NCI-H187 (cell line): ENCODE measurements around the gene NELL2.

Source experiments
- DNase-seq, 2 experiments: peaks; one replicate each; lab custom pipeline; 2025; lab: John Stamatoyannopoulos, UW

The NELL2 gene

DNA sequence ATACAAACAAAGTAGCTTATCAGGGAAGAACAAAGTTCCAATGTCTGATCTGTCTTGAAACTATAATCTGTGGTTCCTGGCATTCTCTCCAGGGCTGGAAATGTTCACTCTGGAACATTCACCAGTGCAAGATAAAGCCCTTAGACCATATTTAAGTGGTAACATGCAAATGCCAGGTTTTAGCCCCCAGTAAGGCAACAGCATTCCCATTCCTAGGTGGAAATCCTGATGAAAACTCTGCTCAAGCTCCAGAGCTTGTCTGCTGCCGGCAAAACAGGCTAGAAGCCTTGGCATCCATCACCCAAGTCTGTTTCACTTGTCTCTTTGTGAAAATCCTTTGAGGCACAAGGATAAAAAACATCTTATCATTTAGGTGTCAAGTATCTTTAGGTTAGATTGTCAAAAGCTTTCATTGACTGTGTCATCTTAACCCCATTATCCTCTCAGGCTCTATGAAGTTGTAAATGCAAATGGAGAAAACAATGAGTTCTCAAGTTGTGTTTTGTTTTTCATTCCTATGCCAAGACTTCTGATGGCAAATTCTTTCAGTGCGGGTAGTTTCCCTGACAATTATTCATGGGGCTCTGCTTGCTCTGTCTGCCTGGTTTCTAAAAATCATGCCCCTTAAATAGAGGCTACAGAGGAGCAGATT lies 344.7 kb downstream of the NELL2 start:
- no peak for DNase-seq

DNA sequence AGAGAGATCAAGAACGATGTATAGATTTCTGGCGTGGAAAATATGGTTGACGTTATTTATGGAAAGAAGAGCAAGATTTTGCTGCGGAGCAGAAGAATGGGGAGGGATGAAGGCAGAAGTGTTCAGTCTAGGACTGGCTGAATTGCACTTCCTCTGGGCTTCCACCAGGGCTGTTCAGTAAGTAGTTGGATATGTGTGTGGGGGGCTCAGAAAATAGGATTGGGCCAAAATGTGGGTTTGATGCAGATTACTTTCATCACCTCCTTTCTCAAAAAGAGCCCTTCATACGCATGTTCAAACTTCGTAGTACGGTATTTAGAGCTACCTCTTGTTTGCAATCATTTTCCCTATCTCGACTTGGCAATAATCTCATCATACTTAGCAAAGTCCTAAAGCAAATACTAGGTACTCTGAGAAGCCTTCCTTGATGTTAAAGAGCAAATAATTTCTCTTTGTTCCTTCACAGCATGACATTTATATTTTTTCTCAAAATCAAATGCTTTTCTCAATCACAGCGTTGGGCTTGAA lies 349.4 kb downstream of the NELL2 start:
- DNase-seq = no peak

DNA sequence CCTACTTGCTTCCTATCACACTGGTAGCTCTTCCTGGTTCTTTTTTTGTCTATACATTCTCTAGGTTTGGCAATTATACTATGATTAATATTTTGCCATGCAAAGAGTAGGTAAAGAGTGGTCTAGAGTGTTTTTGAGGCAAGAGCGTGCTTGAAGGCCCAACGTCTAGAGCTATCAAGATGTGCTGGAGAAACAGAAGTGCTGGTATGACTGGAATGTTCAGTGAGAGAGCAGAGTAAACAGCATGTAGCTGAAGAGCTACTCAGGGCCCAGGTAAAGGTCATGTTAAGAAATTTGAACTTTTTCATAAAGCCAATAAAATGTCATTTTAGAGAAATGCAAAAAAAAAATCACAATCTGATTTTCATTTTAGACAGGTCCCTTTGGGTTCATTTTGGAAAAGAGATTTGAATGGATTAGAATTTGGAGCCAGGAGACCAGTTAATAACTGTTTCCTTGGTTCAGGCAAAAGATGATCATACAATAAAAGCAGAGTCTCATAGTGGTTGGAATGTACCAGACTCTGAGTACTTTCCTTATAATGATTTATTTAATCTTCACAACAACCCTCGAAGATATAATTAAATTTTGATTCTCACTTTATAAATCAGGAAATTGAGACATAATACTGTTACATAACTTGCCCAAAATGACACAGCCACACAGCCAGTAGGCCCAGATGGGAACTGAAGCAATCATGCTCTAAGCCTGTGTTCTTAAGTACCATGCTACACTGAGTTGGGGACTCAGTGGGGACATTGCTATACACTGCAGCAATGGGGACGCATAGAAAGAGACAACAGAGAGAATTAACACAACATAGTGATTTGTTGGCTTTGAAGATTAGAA lies 350.1 kb downstream of the NELL2 start:
- no peak for DNase-seq

DNA sequence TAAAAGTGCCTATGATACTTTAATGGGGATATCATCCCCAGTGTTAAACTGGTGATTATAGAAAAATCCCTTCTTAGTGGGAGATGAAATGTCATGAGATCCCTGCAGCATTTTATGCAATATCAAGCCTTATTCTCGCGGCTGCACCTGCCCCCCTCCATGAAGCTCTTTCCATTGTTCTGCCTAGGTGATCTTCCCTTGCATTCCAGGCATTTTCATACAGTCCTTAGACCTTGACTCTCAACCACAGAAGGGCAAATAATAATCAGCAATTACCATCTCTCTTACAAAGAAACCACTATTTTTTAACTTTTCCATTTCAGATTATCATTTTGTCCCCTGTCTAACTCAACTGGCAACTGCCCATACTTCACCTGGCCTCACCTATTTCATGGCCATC lies 352.3 kb downstream of the NELL2 start:
- DNase-seq = no peak

DNA sequence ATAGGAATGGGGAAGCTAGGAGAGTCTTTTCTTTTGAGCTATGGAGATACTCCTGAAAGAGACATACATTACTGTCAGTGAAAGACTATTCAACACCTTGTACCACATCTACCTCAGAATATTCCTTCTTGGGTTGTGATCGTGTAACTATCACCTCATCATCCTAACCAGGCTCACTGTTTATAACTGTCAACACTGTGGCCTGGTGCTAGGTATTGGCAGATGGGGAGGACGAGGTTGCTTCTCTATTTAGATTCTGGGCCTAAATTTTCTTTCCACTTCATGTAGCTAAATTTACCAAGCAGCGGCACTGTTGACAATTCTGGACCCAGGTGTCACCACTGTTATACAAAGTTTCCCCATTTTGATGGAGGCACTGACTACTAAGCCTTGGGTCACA lies 354.4 kb downstream of the NELL2 start:
- DNase-seq = no peak

DNA sequence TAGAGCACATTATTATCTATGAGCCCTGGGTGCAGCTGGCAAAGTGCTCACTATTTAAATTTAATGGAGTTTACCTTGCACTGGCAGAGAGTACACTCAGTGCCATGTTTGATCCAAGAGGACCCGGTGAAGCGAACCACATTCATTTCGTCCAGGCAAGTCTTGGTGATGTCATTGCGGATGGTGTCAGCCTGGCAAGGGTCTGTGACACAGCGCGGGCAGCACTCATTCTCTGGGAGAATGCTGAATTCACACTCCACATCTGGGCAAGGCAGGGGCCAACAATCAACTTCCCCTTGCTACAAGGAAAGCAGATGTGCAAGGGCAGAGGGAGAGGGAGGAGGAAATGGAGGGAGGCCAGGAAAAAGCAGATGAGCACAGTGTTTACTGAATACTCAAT lies 356.2 kb downstream of the NELL2 start:
- DNase-seq = no peak

DNA sequence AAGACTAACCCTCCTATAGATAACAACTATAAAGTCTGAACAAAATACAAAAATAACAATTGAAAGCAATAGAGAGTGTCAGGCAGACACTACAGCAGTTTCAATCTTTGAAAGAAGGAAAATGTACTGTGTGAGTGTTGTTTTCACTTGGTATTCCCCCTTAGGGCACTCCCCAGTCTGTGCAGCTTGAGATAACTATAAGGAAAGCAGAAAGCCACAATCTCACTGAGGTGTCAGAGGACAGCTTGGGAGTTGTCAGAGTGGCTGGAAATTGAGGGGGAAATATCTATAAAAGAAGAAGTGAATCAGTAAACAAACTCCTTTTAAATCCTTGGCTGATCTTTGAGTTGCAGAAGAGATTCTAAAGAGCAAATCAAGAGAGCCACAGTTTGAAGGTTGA lies 364.8 kb downstream of the NELL2 start:
- DNase-seq = no peak

DNA sequence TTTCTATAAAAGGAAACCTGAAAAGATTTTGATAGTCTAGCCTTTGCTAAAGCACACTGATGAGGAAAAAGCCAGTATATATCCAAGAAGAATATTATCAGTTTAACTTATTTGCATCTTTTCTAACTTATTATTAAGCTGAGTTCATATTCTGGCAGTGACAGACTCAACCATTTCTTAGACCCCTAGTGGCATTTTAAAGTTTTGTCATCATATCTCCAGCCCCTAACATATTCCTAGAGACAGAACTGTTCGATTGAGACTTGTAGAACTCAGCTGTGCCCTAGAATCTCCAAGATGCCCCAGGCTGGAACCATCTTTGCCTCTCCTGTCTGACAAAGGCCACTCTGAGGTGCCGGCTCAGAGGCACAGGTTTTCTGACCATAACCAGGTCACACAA lies 365.6 kb downstream of the NELL2 start:
- DNase-seq = no peak

DNA sequence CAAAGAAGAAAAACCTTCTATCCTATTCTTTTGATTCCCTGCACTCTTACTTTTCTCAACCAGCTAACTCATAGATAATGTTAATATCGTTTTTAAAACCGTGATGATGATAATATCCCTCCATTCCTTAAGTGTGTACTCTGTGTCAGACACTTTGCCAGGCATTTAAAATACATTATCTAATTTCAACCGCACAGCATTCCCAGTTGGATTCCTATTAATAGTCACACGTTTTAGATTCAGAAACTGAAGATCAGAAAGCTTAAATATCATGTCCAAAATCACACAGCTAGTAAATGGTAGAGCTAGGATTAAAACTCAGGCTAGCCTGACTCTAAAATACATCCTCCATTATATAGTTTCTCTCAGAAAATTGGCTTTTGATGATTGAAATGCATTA lies 366.0 kb downstream of the NELL2 start:
- no peak for DNase-seq

DNA sequence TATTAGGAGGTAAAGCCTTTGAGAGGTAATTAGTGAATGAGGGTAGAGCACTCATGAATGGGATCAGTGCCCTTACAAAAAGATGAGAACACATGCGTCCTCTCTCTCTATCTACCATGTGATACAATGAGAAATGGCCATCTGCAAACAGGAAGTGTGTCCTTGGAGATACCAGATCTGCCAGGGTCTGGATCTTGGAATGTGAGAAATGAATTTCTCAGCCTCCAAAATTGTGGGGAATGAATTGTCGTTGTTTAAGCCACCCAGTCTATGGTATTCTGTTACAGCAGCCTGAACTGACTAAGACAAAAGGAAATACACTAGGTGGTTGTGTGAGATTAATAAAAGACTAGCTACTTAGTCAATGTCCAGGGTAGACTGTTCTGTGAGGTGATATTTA lies 366.6 kb downstream of the NELL2 start:
- no peak for DNase-seq

DNA sequence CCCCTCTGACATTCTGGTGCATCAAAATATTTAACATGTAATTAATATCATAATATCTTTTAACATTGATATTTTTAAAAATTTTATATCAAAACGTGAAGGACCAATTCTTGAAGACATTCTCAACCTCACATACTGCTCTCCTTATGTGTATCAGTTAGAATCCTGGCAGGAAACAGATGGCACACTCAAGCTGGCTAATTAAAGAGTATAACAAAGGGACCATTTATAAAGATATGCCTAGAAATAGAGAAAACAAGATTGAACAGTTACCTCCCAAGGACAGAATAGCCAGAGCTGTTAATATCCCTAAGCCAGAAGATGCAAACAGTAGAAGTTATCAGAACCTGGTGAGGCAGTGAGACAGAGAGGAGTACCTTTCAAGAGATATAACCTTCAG lies 368.7 kb downstream of the NELL2 start:
- DNase-seq = no peak

DNA sequence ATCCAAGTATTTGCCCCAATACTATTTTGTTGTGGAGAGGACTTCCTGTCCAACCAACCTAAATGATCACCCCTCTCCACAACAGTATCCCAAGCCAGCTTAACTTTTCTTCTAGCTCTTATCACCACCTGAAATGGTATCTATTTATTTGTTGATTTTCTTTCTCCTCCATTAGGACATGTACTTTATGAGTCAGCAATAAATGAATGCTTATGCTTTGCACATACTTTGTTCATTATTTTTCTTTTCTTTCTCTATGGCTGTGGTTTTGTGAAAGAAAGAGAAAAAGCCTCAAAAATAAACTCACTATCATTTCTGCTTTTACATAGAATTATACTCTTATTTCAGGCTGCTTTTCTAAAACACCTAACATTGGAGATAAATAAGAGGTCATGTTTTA lies 371.3 kb downstream of the NELL2 start:
- no peak for DNase-seq

DNA sequence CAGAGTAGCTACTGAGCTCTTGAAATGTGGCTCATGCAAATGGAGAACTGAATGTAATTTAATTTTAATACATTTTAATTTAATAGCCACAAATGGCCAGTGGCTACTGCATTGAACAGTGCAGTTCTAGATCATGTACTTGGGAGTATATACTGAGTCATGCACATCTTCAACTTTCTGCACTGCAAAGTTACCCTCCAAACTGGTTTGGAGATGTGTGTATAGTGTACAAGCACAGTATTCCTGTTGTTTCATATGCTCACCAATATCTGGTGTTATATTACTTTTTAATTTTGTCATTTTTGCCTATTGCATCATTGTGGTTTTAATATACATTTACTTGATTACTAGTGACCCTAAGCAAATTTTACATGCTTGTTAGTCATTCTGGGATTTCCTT lies 372.8 kb downstream of the NELL2 start:
- no peak for DNase-seq

DNA sequence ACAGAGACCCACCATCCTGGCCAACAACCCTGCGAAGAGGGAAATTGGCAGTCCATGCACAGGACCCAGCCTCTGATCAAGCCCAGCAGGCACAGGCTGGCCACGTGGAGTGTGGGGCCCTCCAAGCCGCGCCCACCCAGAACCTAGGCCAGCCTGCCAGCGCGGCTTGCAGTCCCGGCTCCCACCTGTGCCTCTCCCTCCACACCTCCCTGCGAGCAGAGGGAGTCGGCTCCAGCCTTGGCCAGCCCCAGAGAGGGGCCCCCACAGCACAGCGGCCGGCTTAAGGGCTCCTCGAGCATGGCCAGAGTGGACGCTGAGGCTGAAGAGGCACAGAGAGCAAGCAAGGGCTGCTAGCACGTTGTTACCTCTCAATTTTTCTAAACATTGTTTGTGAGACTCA lies 373.4 kb downstream of the NELL2 start:
- no peak for DNase-seq

DNA sequence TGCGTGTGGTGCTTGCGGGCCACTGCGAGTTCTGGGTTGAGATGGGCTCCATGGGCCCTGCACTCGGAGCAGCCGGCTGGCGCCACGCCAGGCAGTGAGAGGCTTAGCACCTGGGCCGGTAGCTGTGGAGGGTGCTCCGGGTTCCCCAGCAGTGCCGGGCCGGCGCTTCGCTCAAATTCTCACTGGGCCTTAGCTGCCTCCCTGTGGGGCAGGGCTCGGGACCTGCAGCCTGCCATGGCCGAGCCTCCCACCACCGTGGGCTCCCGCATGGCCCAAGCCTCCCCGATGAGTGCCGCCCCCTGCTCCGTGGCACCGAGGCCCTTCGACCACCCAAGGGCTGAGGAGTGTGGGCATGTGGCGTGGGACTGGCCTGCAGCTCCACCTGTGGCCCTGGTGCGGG lies 375.7 kb downstream of the NELL2 start:
- DNase-seq = no peak

DNA sequence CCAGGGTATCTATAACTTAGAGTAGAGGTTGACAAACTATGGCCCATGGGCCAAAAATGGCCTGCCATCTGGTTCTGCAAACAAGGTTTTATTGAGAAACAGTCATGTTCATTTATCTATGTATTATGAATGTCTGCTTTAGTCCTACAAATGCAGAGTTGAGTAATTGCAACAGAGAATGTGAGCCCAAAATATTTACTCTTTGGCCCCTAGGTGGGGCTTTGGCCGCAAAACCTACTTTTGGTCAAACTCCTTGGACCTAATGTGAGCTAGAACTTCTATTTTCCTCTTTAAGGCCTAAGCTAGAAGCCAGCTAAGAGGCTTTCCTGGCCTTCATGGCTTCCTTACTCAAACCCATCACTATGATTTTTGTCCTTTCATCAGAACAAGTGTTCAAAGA lies 379.1 kb downstream of the NELL2 start:
- no peak for DNase-seq

DNA sequence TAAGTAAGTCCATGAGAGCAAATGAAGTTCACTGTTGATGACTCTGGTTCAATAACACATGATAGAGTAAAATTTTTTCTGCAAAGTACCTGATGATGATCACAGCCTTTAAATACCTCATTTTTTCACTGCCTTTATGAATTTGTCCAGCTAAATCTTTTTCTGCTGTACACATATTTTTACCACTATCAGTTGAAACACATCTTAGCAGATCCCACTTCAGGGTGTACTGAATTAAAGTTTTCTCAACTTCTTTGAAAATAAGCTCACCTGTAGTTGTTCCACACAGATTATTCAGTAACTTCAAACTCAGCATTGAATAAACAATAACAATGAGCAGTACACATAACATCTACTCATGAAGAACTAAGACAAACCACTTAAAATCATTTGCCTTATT lies 385.9 kb downstream of the NELL2 start:
- no peak for DNase-seq

DNA sequence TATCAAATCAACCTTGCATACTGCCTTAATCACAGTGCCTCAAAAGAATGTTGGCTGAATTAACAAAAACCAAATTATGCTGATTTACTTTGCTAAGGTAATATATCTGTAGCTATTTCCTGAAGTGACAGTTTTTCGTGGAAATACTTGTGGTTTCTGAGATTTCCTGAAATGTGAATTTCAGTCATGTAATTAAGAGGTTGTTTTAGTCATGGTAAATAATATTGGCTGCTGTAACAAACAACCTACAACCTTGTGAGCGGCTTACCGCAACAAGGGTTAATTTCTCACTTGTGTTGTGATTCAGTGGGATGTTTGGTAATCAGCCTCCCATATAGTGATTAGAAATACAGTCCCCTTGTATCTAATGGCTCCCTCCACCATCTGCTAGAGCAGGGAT lies 387.9 kb downstream of the NELL2 start:
- no peak for DNase-seq

DNA sequence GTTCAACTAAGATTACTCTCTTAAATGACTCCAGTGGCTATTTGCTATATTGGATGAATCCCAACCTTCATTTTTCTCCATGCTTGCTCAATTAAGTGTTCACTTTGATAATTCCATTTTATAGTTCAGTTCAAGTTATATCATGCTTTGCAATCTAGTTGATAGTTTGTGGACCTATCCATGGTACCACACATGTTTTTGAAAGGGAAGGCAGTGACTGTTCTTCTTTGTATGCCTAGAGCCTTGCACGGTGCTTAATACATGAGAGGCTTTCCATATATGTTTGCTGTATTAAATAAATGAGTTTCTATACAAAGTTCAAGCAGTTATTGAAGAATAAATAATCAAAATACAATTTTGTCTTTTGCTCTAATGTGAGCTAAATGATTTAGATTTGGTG lies 391.3 kb downstream of the NELL2 start:
- no peak for DNase-seq

DNA sequence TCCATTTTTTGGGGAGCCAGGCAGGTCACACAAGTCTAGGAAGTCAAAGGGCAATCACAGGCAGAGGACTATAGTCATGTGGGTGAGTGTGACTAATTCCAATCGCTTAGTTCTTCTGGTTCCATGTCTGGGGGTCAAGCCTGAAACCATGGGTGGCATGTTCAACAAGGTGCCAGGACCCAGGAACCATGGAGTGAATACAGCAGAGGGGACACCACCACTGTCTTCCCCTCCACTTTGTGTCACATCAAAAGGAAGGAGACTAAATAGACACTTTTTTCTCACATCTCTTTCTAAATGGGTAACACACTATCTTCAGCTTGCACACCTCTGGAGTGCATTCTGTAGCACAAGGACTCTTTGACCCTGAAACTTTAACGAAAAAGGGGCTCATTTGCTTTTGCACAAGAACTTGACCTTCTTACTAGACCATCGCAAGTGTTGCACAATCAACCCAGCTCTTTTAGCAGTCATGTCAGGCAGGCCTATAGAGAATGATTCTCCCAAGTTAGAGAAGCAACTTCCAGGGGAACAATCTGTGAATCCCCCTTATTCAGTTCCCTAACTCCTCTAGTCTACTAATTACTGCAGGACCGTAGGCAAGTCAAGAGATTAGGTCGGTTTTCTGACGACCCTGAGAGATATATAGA lies 398.7 kb downstream of the NELL2 start:
- DNase-seq = no peak

DNA sequence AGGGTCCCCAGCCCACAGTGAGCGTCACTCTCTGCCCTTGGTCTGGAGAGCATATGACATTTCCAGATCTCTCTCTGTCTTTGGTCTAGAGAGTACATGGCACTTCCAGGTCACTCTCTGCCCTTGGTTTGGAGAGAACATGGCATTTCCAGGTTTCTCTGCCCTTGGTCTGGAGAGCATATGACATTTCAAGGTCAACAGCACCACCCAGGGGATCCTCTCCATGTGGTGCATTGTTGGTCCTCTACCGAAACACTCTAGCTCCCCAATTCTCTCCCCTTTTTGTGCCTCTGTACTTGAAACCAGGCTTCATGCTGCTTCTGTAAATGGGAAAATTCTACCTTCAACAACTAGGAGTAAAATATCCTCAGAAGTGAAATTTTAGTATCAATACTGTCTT lies 399.4 kb downstream of the NELL2 start:
- DNase-seq = no peak

DNA sequence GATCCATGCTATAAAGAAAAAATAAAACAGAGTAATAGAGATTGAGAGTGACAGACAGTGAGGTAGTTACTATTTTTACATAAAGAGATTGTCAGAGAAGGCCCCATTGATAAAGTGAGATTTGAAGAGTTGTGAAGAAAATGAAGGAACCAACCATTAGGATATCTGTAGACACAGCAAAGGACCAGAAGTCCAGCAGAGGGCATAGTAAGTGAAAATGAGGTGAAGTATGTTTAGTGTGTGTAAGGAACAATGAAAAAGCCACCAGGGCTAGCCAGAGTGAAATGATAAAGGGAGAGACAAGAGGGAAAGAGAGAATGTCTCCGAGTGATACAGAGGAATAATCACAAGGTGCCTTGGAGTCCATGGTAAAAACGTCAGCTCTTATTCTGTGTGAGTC lies 411.0 kb downstream of the NELL2 start:
- no peak for DNase-seq

DNA sequence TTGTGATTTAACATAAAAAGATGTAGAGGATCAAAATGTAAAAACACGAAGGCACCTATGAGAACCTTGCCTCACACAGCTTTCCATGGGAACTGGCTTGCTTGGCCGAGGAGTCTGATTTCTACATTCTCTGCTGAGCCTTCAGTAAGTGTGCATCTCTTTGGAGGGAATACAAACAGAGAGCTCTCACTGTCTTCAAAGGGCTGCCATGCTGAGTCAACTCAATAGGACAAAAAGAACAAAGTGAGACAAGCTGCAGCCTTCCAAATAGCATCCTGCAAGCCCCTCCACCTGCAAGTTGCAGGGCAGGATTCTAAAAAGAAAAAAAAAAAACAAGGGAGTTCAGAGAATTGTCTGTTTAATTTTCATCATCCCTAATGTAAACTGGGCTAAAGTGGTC lies 411.9 kb downstream of the NELL2 start:
- no peak for DNase-seq
